B cell (primary cell): Measurements from ENCODE around the gene TECRL. TPM values are rescaled to one million over a fixed set of nuclear protein-coding genes. Genes with fewer than 3 reads are reported as not detected.

ENCODE experiments used
- ATAC-seq: fragments of 200-7000 bp; cut with Tn5 transposase; one replicate; pipeline ENCODE4 v1.10.0; 2021; ENCODE audit warnings: low read depth, mild to moderate bottlenecking, moderate number of reproducible peaks, moderate library complexity
- CTCF ChIA-PET: fragments of 350-600 bp; sonication (Branson Sonifier 250); formaldehyde crosslinking; loops from one replicate; lab custom pipeline; 2021; ENCODE audit warnings: antibody characterized with exemption, inconsistent platforms; lab: Charles Lee
- POLR2A ChIA-PET: fragments of 350-600 bp; sonication (Branson Sonifier 250); formaldehyde crosslinking; loops from one replicate; lab custom pipeline; 2021; ENCODE audit warnings: antibody characterized with exemption; lab: Charles Lee
- DNase-seq: peaks from one replicate; pipeline ENCODE4 v3.0.0; 2013
- H2AFZ ChIP-seq: 2 replicates; pipeline ENCODE4 v1.6.1; 2012; ENCODE audit warnings: mild to moderate bottlenecking, low read depth, low read length; ENCODE audit not compliant: insufficient read depth, poor library complexity, severe bottlenecking
- H3K27ac ChIP-seq, 2 donors: 1 replicate in 1 of 2; 2 replicates in 1 of 2; pipeline ENCODE4 v1.5.1; 2012 to 2013; ENCODE audit warnings: low read length in 2 of 2, mild to moderate bottlenecking in 2 of 2, moderate library complexity in 1 of 2
- H3K27me3 ChIP-seq, 4 experiments: fragments of 200-600 bp in 1 of 4; sonication (generic) in 1 of 4; replicated peaks in 1 of 4; 1 replicate in 2 of 4; 2 replicates in 2 of 4; pipeline versions ENCODE4 v1.6.1 to v1.7.0; 2013 to 2016; ENCODE audit warnings: low read length in 3 of 4, mild to moderate bottlenecking in 2 of 4, mixed read lengths in 1 of 4, moderate library complexity in 1 of 4; ENCODE audit not compliant: insufficient read depth in 4 of 4, control insufficient read depth in 3 of 4; ENCODE audit errors: control extremely low read depth in 1 of 4
- H3K36me3 ChIP-seq, 2 experiments: replicated peaks in 1 of 2; 1 replicate in 1 of 2; 2 replicates in 1 of 2; pipeline versions ENCODE4 v1.6.1 to v1.7.1; 2013; ENCODE audit warnings: low read length in 1 of 2; ENCODE audit not compliant: insufficient read depth in 2 of 2, control insufficient read depth in 1 of 2; ENCODE audit errors: control extremely low read depth in 1 of 2, extremely low read depth in 1 of 2
- H3K4me1 ChIP-seq, 2 donors: fragments of 200-600 bp in 1 of 2; sonication (generic) in 1 of 2; 1 replicate in 1 of 2; 2 replicates in 1 of 2; pipeline versions ENCODE4 v1.5.1 to v1.6.1; 2013 to 2017; ENCODE audit warnings: low read length in 2 of 2; ENCODE audit not compliant: control insufficient read depth in 2 of 2, insufficient read depth in 2 of 2
- H3K4me2 ChIP-seq: replicated peaks from 2 replicates; pipeline ENCODE3; 2012; ENCODE audit warnings: mild to moderate bottlenecking, low read depth, low read length; ENCODE audit not compliant: poor library complexity, severe bottlenecking
- H3K4me3 ChIP-seq, 5 experiments: fragments of 200-600 bp in 1 of 5; sonication (generic) in 1 of 5; 1 replicate in 3 of 5; 2 replicates in 2 of 5; pipeline versions ENCODE4 v1.5.1 to v1.7.0; 2011 to 2016; ENCODE audit warnings: low read length in 4 of 5, mild to moderate bottlenecking in 4 of 5, low read depth in 2 of 5, control low read depth in 1 of 5, moderate library complexity in 1 of 5; ENCODE audit not compliant: insufficient read depth in 1 of 5; ENCODE audit errors: control extremely low read depth in 1 of 5, extremely low read depth in 1 of 5
- H3K79me2 ChIP-seq: fragments of 200-600 bp; sonication (generic); one replicate; pipeline ENCODE4 v1.6.0; 2016; ENCODE audit warnings: low read length; ENCODE audit not compliant: control insufficient read depth, insufficient read depth
- H3K9ac ChIP-seq: fragments of 200-600 bp; sonication (generic); 2 replicates; pipeline ENCODE4 v1.6.1; 2017; ENCODE audit warnings: mild to moderate bottlenecking, low read length, moderate library complexity
- H3K9me3 ChIP-seq, 3 donors: one replicate each; pipeline versions ENCODE4 v1.6.1 to v1.7.1; 2013; ENCODE audit warnings: low read length in 2 of 3; ENCODE audit not compliant: control insufficient read depth in 2 of 3, insufficient read depth in 1 of 3; ENCODE audit errors: control extremely low read depth in 1 of 3
- H4K20me1 ChIP-seq: 2 replicates; pipeline ENCODE4 v1.6.0; 2012; ENCODE audit warnings: mild to moderate bottlenecking, low read length; ENCODE audit not compliant: insufficient read depth, control insufficient read depth, poor library complexity, severe bottlenecking
- H3K27ac Mint-ChIP-seq: one replicate; pipeline ENCODE4 v1.8.0; 2021; ENCODE audit warnings: mixed read lengths
- H3K27me3 Mint-ChIP-seq: one replicate; pipeline ENCODE4 v1.8.0; 2021; ENCODE audit warnings: mixed read lengths
- H3K4me1 Mint-ChIP-seq: one replicate; pipeline ENCODE4 v1.8.0; 2021; ENCODE audit warnings: mixed read lengths
- H3K4me3 Mint-ChIP-seq: one replicate; pipeline ENCODE4 v1.8.0; 2021; ENCODE audit warnings: mixed read lengths
- H3K9me3 Mint-ChIP-seq: one replicate; pipeline ENCODE4 v1.8.0; 2022; ENCODE audit warnings: mixed read lengths; ENCODE audit not compliant: insufficient read depth
- CTCF ChIP-seq: fragments of 200-600 bp; IDR thresholded peaks from one replicate; pipeline ENCODE4 v1.8.0; 2022; ENCODE audit warnings: antibody characterized with exemption, mild to moderate bottlenecking
- EZH2 ChIP-seq: IDR thresholded peaks from 2 replicates; pipeline ENCODE4 v1.6.1; 2012; ENCODE audit warnings: borderline replicate concordance, low read depth, mild to moderate bottlenecking, moderate library complexity, low read length; ENCODE audit not compliant: insufficient read depth, poor library complexity, severe bottlenecking
- intact Hi-C: fragments of 100-400 bp; cut with micrococcal nuclease; formaldehyde crosslinking; loops from one replicate; pipeline ENCODE4 v1.10.0; 2022
- polyA plus RNA-seq: library from polyadenylated mRNA; depleted of rRNA; stranded (reverse); fragments of >200 nt; gene quantifications from 2 replicates; pipeline ENCODE4 v1.2.3, GENCODE V29; 2012
- total RNA-seq, 2 donors: library from RNA; stranded (reverse); fragments of 120-200 nt in 1 of 2; gene quantifications; 1 replicate in 1 of 2; 2 replicates in 1 of 2; pipeline versions ENCODE4 v1.2.3 to v1.2.4, GENCODE V29; 2013 to 2022

Gene TECRL
- total and polyA plus RNA-seq, 2 donors (not counting 1 experiment from before 2014, with no cell fraction given), result not detected

- Mint-ChIP-seq H3K27me3 (no peaks in the 10 kb centered on the region), H3K9me3 (peaks cover 5% of the 10 kb centered on the region), H3K4me3 (no peak overlapping the region), H3K4me1 (no peaks in the 10 kb centered on the region), H3K27ac (no peak overlapping the region)
- ChIA-PET POLR2A (no interaction called here), CTCF (no interaction called here)
- Histone ChIP-seq H4K20me1 (no peaks in the 10 kb centered on the region), H3K4me1 (no peaks in the 10 kb centered on the region), H3K27ac (no peak overlapping the region), H3K79me2 (no peaks in the 10 kb centered on the region), H3K4me3 (no peak overlapping the region), H3K36me3 (no peaks in the 10 kb centered on the region), H3K27me3 (no peaks in the 10 kb centered on the region), H3K9ac (no peak overlapping the region), H3K4me2 (no peak overlapping the region), H3K9me3 (no peaks in the 10 kb centered on the region), H2AFZ (no peak overlapping the region)
- DNase-seq, result no peak
- ATAC-seq, result no peak
- intact Hi-C loops, result no loop called here
- TF ChIP-seq EZH2 (no peak), CTCF (no peak)
These were observed 158.8 kb downstream of the TECRL start for GRCh38 chr4:64250488-64250887.

- no peak overlapping the region for H3K4me2 ChIP-seq
- intact Hi-C loops, result no loop called here
- ATAC-seq (no peak), DNase-seq (no peak)
- no peak overlapping the region for H3K4me3 ChIP-seq
- no peaks in the 10 kb centered on the region for H3K27me3 ChIP-seq
- Mint-ChIP-seq H3K9me3 (peaks cover 2% of the 10 kb centered on the region), H3K4me3 (no peak overlapping the region), H3K27me3 (no peaks in the 10 kb centered on the region), H3K4me1 (no peaks in the 10 kb centered on the region), H3K27ac (no peak overlapping the region)
- H3K4me1 ChIP-seq, result no peaks in the 10 kb centered on the region
- no peak overlapping the region for H3K27ac ChIP-seq
- H3K79me2 ChIP-seq, result no peaks in the 10 kb centered on the region
- no peaks in the 10 kb centered on the region for H4K20me1 ChIP-seq
- ChIA-PET CTCF (no interaction called here), POLR2A (no interaction called here)
- H3K9me3 ChIP-seq, result no peaks in the 10 kb centered on the region
- H3K36me3 ChIP-seq, result no peaks in the 10 kb centered on the region
- H3K9ac ChIP-seq, result no peak overlapping the region
- no peak overlapping the region for H2AFZ ChIP-seq
- no peak for TF ChIP-seq CTCF
- no peak for TF ChIP-seq EZH2
These were observed 159.2 kb downstream of the TECRL start for GRCh38 chr4:64250061-64250460.
